HepG2 (cell line): ENCODE data around the gene MGAT5. TPM values are rescaled to one million over a fixed set of nuclear protein-coding genes. Genes with fewer than 3 reads are reported as not detected.

Source experiments
- AFF4 ChIP-seq: sonication (generic); formaldehyde crosslinking; IDR thresholded peaks from 2 replicates; pipeline ENCODE4 v1.4.0; 2020; ENCODE audit warnings: missing genetic modification reagents
- CCAR2 ChIP-seq: fragments of 200-400 bp; formaldehyde crosslinking; optimal IDR thresholded peaks from 2 replicates; pipeline ENCODE3; 2018; ENCODE audit warnings: low read depth, mild to moderate bottlenecking, low read length, moderate library complexity
- DR1 ChIP-seq: sonication (generic); formaldehyde crosslinking; IDR thresholded peaks from 2 replicates; pipeline ENCODE4 v1.8.0; 2021; ENCODE audit warnings: mild to moderate bottlenecking, missing genetic modification reagents, inconsistent platforms
- EED ChIP-seq: sonication (generic); formaldehyde crosslinking; IDR thresholded peaks from 2 replicates; pipeline ENCODE4 v1.5.0; 2020; ENCODE audit warnings: mild to moderate bottlenecking, missing genetic modification reagents
- EZH2 ChIP-seq: conservative IDR thresholded peaks from 2 replicates; pipeline ENCODE4 v1.6.1; 2012; ENCODE audit warnings: mild to moderate bottlenecking, low read depth, low read length, moderate library complexity
- IRF9 ChIP-seq: sonication (generic); formaldehyde crosslinking; IDR thresholded peaks from 2 replicates; pipeline ENCODE4 v1.8.0; 2022; ENCODE audit warnings: missing genetic modification reagents, mild to moderate bottlenecking, borderline replicate concordance
- KAT8 ChIP-seq: IDR thresholded peaks from 2 replicates; pipeline ENCODE4 v1.6.1; 2016; ENCODE audit warnings: missing genetic modification reagents, missing compliant biosample characterization
- ZNF136 ChIP-seq: sonication (generic); formaldehyde crosslinking; IDR thresholded peaks from 2 replicates; pipeline ENCODE4 v1.8.1; 2022; ENCODE audit warnings: low read depth, mild to moderate bottlenecking, moderate library complexity, missing genetic modification reagents
- ZNF3 ChIP-seq: IDR thresholded peaks from 2 replicates; pipeline ENCODE4 v1.7.0; 2017; ENCODE audit warnings: inconsistent platforms
- ZNF33B ChIP-seq: sonication (generic); formaldehyde crosslinking; IDR thresholded peaks from 2 replicates; pipeline ENCODE4 v1.5.1; 2020; ENCODE audit warnings: mild to moderate bottlenecking, missing genetic modification reagents
- ZNF589 ChIP-seq: sonication (generic); formaldehyde crosslinking; conservative IDR thresholded peaks from 2 replicates; pipeline ENCODE4 v1.8.0; 2022; ENCODE audit warnings: mild to moderate bottlenecking, moderate library complexity, missing genetic modification reagents
- ZNF746 ChIP-seq: sonication (generic); formaldehyde crosslinking; IDR thresholded peaks from 2 replicates; pipeline ENCODE4 v1.8.0; 2022; ENCODE audit warnings: mild to moderate bottlenecking, missing genetic modification reagents
- ZNF782 ChIP-seq: sonication (generic); formaldehyde crosslinking; IDR thresholded peaks from 2 replicates; pipeline ENCODE4 v1.4.0; 2020; ENCODE audit warnings: missing genetic modification reagents, mild to moderate bottlenecking, borderline replicate concordance
- polyA plus RNA-seq, 8 experiments: library from polyadenylated mRNA; depleted of rRNA in 3 of 8; stranded (reverse) in 7 of 8; unstranded in 1 of 8; fragments of >200 nt; fragmentation: Illumina TruSeq in 4 of 8; extraction: Trizol in 4 of 8; gene quantifications; 2 replicates each; pipeline versions ENCODE4 v1.2.1 to v1.2.3, GENCODE V29; 2011 to 2016; ENCODE audit warnings: low read depth in 4 of 8, missing spikeins in 1 of 8, mixed read lengths in 1 of 8; ENCODE audit not compliant: insufficient read depth in 1 of 8
- total RNA-seq, 5 experiments: library from RNA; depleted of rRNA; stranded (reverse); fragments of >200 nt; fragmentation: Illumina TruSeq; extraction: Trizol; gene quantifications; 2 replicates each; pipeline ENCODE4 v1.2.3, GENCODE V29; 2016; ENCODE audit warnings: low read depth in 1 of 5
- TF ChIP-seq, protein P1 (sequence below): sonication (generic); formaldehyde crosslinking; conservative IDR thresholded peaks from 2 replicates; pipeline ENCODE4 v1.4.0; 2020; ENCODE audit warnings: missing genetic modification reagents
- TF ChIP-seq, protein P2 (sequence below): sonication (generic); formaldehyde crosslinking; IDR thresholded peaks from 2 replicates; pipeline ENCODE4 v1.4.0; 2020; ENCODE audit warnings: missing genetic modification reagents, borderline replicate concordance
- TF ChIP-seq, protein P3 (sequence below): IDR thresholded peaks from 2 replicates; pipeline ENCODE4 v1.6.1; 2016; ENCODE audit warnings: missing compliant biosample characterization, missing genetic modification reagents, borderline replicate concordance

MGAT5 gene
- total and polyA plus RNA-seq, 2 of the 13 experiments (the other 11 are each of a cell fraction or from before 2014, with no cell fraction given): 33.1 to 60.2 TPM

DNA sequence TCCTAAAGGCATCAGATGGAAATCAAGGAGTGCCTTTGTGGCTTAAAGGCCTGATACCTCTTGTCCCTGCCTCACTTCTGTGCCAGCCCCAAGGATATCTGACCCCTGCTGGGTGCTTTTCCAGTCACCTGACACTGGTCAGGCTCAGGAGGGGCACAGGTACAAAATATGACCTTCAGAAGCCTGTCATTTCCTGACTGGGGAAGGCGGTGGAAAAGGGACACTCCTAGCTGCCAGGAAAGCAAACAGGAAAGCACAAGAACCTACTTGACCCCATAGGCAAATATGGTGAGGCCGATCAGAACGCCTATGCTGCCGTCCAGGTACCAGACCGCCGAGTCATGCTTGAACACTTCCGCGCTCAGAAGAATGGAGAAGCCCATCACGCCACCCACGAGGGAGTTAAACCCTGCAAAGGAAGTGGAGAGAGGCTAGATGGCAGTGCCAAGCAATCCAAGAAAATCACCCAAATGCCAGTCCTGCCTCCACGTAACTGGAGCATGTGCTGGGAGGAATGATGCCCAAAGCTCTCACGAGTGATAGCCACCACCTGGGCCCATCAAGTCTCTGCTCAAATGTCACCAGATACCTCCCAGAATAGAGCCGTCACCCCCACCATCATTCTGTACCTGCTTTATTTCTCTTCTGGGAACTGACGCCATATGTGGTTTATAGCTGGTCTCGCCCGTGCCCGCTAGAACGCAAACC, 204.0 kb downstream of the MGAT5 start (continued):
- no peak for TF ChIP-seq AFF4 (CRISPR knock-in tag)
- TF ChIP-seq EED (CRISPR knock-in tag): no peak
- TF ChIP-seq CCAR2: no peak
- TF ChIP-seq IRF9 (CRISPR knock-in tag): peak; percentile 13; the same call in 1 of the 2 replicates
- peak; percentile 73 for TF ChIP-seq KAT8 (CRISPR knock-in tag)
- TF ChIP-seq, protein P1, sequence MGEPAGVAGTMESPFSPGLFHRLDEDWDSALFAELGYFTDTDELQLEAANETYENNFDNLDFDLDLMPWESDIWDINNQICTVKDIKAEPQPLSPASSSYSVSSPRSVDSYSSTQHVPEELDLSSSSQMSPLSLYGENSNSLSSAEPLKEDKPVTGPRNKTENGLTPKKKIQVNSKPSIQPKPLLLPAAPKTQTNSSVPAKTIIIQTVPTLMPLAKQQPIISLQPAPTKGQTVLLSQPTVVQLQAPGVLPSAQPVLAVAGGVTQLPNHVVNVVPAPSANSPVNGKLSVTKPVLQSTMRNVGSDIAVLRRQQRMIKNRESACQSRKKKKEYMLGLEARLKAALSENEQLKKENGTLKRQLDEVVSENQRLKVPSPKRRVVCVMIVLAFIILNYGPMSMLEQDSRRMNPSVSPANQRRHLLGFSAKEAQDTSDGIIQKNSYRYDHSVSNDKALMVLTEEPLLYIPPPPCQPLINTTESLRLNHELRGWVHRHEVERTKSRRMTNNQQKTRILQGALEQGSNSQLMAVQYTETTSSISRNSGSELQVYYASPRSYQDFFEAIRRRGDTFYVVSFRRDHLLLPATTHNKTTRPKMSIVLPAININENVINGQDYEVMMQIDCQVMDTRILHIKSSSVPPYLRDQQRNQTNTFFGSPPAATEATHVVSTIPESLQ: no peak
- no peak for TF ChIP-seq EZH2
- TF ChIP-seq ZNF782 (CRISPR knock-in tag): no peak
- no peak for TF ChIP-seq ZNF136 (CRISPR knock-in tag)
- TF ChIP-seq ZNF3 (CRISPR knock-in tag): no peak
- TF ChIP-seq DR1 (CRISPR knock-in tag): no peak
- TF ChIP-seq ZNF746 (CRISPR knock-in tag): no peak
- no peak for TF ChIP-seq ZNF589 (CRISPR knock-in tag)
- no peak for TF ChIP-seq ZNF33B (CRISPR knock-in tag)
- TF ChIP-seq, protein P2, sequence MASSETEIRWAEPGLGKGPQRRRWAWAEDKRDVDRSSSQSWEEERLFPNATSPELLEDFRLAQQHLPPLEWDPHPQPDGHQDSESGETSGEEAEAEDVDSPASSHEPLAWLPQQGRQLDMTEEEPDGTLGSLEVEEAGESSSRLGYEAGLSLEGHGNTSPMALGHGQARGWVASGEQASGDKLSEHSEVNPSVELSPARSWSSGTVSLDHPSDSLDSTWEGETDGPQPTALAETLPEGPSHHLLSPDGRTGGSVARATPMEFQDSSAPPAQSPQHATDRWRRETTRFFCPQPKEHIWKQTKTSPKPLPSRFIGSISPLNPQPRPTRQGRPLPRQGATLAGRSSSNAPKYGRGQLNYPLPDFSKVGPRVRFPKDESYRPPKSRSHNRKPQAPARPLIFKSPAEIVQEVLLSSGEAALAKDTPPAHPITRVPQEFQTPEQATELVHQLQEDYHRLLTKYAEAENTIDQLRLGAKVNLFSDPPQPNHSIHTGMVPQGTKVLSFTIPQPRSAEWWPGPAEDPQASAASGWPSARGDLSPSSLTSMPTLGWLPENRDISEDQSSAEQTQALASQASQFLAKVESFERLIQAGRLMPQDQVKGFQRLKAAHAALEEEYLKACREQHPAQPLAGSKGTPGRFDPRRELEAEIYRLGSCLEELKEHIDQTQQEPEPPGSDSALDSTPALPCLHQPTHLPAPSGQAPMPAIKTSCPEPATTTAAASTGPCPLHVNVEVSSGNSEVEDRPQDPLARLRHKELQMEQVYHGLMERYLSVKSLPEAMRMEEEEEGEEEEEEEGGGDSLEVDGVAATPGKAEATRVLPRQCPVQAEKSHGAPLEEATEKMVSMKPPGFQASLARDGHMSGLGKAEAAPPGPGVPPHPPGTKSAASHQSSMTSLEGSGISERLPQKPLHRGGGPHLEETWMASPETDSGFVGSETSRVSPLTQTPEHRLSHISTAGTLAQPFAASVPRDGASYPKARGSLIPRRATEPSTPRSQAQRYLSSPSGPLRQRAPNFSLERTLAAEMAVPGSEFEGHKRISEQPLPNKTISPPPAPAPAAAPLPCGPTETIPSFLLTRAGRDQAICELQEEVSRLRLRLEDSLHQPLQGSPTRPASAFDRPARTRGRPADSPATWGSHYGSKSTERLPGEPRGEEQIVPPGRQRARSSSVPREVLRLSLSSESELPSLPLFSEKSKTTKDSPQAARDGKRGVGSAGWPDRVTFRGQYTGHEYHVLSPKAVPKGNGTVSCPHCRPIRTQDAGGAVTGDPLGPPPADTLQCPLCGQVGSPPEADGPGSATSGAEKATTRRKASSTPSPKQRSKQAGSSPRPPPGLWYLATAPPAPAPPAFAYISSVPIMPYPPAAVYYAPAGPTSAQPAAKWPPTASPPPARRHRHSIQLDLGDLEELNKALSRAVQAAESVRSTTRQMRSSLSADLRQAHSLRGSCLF (CRISPR knock-in tag): no peak
- TF ChIP-seq, protein P3, sequence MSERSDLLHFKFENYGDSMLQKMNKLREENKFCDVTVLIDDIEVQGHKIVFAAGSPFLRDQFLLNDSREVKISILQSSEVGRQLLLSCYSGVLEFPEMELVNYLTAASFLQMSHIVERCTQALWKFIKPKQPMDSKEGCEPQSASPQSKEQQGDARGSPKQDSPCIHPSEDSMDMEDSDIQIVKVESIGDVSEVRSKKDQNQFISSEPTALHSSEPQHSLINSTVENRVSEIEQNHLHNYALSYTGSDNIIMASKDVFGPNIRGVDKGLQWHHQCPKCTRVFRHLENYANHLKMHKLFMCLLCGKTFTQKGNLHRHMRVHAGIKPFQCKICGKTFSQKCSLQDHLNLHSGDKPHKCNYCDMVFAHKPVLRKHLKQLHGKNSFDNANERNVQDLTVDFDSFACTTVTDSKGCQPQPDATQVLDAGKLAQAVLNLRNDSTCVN (CRISPR knock-in tag): no peak; the same call in 1 of the 2 replicates
